OCI-LY3 (cell line): ENCODE measurements around the gene SLC23A3.

ENCODE experiments used
- H2AFZ ChIP-seq: fragments of 200-600, 300-600 bp; shearing (Covaris generic); 2 replicates; pipeline ENCODE4 v1.6.0; 2014; ENCODE audit warnings: antibody characterized with exemption, low read depth, low read length
- H3K27ac ChIP-seq: fragments of 200-600, 300-600 bp; sonication (generic); 2 replicates; pipeline ENCODE4 v1.5.1; 2014; ENCODE audit warnings: mild to moderate bottlenecking, low read length, moderate library complexity, mixed read lengths
- H3K27me3 ChIP-seq: fragments of 200-600, 300-600 bp; sonication (generic); 2 replicates; pipeline ENCODE4 v1.6.1; 2014; ENCODE audit warnings: low read depth, low read length, mixed read lengths
- H3K36me3 ChIP-seq: fragments of 200-600, 300-600 bp; sonication (generic); replicated peaks from 2 replicates; pipeline ENCODE3; 2014; ENCODE audit warnings: low read depth, low read length, mixed read lengths
- H3K4me1 ChIP-seq: fragments of 300-600, 200-600 bp; sonication (generic); 2 replicates; pipeline ENCODE4 v1.6.1; 2014; ENCODE audit warnings: low read length, mixed read lengths
- H3K4me2 ChIP-seq: fragments of 200-600, 300-600 bp; sonication (generic); 2 replicates; pipeline ENCODE4 v1.6.1; 2014; ENCODE audit warnings: low read length, mixed read lengths
- H3K4me3 ChIP-seq: fragments of 300-600, 200-600 bp; sonication (generic); 2 replicates; pipeline ENCODE4 v1.5.1; 2014; ENCODE audit warnings: antibody characterized with exemption, mild to moderate bottlenecking, low read length, moderate library complexity
- H3K79me2 ChIP-seq: fragments of 300-600, 200-600 bp; shearing (Covaris generic); 2 replicates; pipeline ENCODE4 v1.6.1; 2014; ENCODE audit warnings: mild to moderate bottlenecking, low read length, mixed read lengths
- H3K9ac ChIP-seq: fragments of 300-600, 200-600 bp; shearing (Covaris generic); 2 replicates; pipeline ENCODE4 v1.6.0; 2014; ENCODE audit warnings: mild to moderate bottlenecking, low read length, moderate library complexity
- H3K9me3 ChIP-seq: fragments of 200-600, 300-600 bp; shearing (Covaris generic); 2 replicates; pipeline ENCODE4 v1.6.1; 2014; ENCODE audit warnings: low read length, mixed read lengths; ENCODE audit not compliant: insufficient read depth
- H4K20me1 ChIP-seq: fragments of 200-600, 300-600 bp; sonication (generic); 2 replicates; pipeline ENCODE4 v1.6.1; 2016; ENCODE audit warnings: low read length, mixed read lengths; ENCODE audit not compliant: insufficient read depth
- CTCF ChIP-seq: fragments of 200-600, 300-600 bp; sonication (generic); IDR thresholded peaks from 2 replicates; pipeline ENCODE4 v1.5.1; 2014; ENCODE audit warnings: antibody characterized with exemption, low read length, low read depth
- EZH2phosphoT487 ChIP-seq: fragments of 200-600 bp; shearing (Covaris generic); IDR thresholded peaks from 2 replicates; pipeline ENCODE4 v1.6.1; 2018; ENCODE audit warnings: antibody characterized with exemption, mixed run types, low read depth

SLC23A3 gene

DNA sequence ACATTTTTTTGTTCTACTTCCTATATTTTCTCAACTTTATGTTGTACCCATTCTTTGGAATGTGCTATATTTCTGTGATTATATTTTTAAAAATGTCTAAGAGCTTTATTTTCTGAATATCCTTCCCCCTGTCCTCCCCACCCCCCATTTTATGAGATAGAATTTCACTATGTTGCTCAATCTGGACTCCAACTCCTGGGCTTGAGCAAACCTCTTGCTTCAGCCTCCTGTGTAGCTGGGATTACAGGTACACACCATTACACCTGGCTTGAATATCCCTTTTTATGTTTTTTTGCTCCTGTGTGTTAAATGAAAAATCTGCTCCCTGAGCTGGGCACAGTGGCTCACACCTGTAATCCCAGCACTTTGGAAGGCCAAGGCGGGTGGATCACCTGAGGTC, 27.6 kb upstream of the SLC23A3 start:
- H3K4me2 ChIP-seq = no peak overlapping the region
- no peaks in the 10 kb centered on the region for H3K36me3 ChIP-seq
- no peaks in the 10 kb centered on the region for H3K9me3 ChIP-seq
- H2AFZ ChIP-seq = no peak overlapping the region
- H3K27ac ChIP-seq = no peak overlapping the region
- no peaks in the 10 kb centered on the region for H3K4me1 ChIP-seq
- no peaks in the 10 kb centered on the region for H4K20me1 ChIP-seq
- no peaks in the 10 kb centered on the region for H3K79me2 ChIP-seq
- TF ChIP-seq EZH2phosphoT487 (no peak), CTCF (no peak)
- no peaks in the 10 kb centered on the region for H3K27me3 ChIP-seq
- no peak overlapping the region for H3K4me3 ChIP-seq
- no peak overlapping the region for H3K9ac ChIP-seq

DNA sequence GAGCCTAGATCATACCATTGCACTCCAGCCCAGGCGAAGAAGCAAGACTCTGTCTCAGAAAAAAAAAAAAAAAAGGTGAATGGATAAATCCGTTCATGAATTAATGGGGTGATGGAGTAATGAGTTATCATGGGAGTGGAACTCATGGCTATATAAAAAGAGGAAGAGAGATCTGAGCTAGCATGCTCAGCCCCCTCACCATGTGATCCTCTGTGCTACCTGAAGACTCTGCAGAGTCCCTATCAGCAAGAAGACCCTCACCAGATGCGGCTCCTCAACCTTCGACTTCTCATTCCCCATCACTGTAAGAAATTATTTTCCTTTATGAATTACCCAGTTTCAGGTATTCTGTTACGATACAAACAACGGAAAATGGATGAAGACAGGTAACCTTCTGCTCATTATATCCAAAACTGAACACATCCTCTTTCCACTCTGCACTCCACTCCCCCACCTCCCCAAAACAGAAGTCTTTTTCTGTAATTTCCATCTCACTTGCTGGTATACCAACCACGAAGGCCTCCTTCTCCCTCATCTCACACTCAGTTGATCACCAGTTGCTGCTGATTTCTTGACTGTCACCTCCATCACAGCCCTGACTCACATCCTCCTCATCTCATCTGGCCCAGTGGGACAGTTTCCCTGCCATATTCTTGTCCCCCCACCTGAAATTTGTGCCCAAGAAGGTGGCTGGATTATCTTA, 17.1 kb upstream of the SLC23A3 start:
- H2AFZ ChIP-seq = peak overlapping the region; percentile 39; the same call in 1 of the 2 replicates
- TF ChIP-seq CTCF (no peak), EZH2phosphoT487 (no peak)
- peaks cover 11% of the 10 kb centered on the region for H3K4me1 ChIP-seq
- H3K4me2 ChIP-seq = peak overlapping the region; percentile 35
- no peaks in the 10 kb centered on the region for H3K79me2 ChIP-seq
- H3K9ac ChIP-seq = no peak overlapping the region
- no peaks in the 10 kb centered on the region for H4K20me1 ChIP-seq
- H3K9me3 ChIP-seq = no peaks in the 10 kb centered on the region
- H3K27me3 ChIP-seq = no peaks in the 10 kb centered on the region
- peak overlapping the region; percentile 40 for H3K27ac ChIP-seq
- H3K36me3 ChIP-seq = peaks cover 7% of the 10 kb centered on the region
- H3K4me3 ChIP-seq = no peak overlapping the region

DNA sequence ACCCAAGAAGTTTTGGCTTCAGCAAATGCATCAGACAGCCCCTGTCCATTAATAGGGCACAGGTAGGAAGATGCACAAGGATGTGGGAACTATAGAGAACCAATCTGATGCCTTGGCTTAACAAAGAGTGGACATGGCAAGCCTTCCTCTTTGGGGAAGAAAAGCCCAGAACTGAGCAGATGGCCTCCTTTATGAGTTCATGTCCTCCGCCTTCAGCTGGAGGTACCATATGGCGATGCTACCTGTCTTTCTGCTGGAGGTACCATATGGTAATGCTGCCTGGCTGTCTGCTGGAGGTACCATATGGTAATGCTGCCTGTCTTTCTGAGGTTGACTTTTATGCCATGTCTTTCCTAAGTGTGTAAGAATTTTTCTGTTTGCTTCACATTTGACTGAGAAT, 14.3 kb upstream of the SLC23A3 start:
- no peaks in the 10 kb centered on the region for H3K27me3 ChIP-seq
- H4K20me1 ChIP-seq = no peaks in the 10 kb centered on the region
- H3K4me2 ChIP-seq = no peak overlapping the region
- H2AFZ ChIP-seq = no peak overlapping the region
- no peak overlapping the region for H3K9ac ChIP-seq
- no peak overlapping the region for H3K4me3 ChIP-seq
- peaks cover 7% of the 10 kb centered on the region for H3K36me3 ChIP-seq
- peaks cover 2% of the 10 kb centered on the region for H3K79me2 ChIP-seq
- peaks cover 15% of the 10 kb centered on the region for H3K4me1 ChIP-seq
- no peaks in the 10 kb centered on the region for H3K9me3 ChIP-seq
- H3K27ac ChIP-seq = no peak overlapping the region
- TF ChIP-seq EZH2phosphoT487 = no peak
- TF ChIP-seq CTCF = no peak

DNA sequence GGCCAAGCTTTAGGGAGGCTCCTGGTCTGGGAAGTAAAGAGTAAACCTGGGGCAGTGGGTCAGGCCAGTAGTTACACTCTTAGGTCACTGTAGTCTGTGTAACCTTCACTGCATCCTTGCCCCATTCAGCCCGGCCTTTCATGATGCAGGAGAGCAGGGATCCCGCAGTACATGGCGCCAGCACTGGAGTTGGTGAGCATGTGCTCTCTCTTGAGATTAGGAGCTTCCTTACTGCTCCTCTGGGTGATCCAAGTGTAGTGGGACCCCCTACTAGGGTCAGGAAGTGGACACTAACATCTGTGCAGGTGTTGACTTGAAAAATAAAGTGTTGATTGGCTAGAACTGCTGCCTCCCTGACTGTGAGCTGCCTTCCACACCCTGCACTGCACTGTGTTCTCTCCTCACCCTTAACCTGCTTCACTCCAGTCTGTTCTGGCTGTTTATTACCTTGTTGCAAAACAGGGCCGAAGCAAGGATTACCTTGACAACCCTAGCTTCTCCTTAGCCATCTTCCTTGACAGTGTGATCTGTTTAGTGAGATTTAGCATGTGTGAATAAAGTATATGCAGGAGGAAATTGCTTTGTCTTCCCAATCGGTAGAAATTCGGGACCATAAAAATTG, 13.4 kb upstream of the SLC23A3 start:
- peaks cover 8% of the 10 kb centered on the region for H3K79me2 ChIP-seq
- H3K4me1 ChIP-seq = peaks cover 19% of the 10 kb centered on the region
- no peak overlapping the region for H3K4me3 ChIP-seq
- TF ChIP-seq EZH2phosphoT487 = no peak
- TF ChIP-seq CTCF = no peak
- H2AFZ ChIP-seq = no peak overlapping the region
- no peaks in the 10 kb centered on the region for H4K20me1 ChIP-seq
- peaks cover 7% of the 10 kb centered on the region for H3K36me3 ChIP-seq
- no peaks in the 10 kb centered on the region for H3K9me3 ChIP-seq
- H3K27ac ChIP-seq = no peak overlapping the region
- no peak overlapping the region for H3K4me2 ChIP-seq
- no peaks in the 10 kb centered on the region for H3K27me3 ChIP-seq
- H3K9ac ChIP-seq = no peak overlapping the region
